IPS DF 19.7 (cell line): Measurements from ENCODE around the gene SLC13A4.
A peak's percentile ranks its signal among the peaks of the same experiment; 100 is the strongest.
"Not testable (repeated sequence)": the region's sequence is repeated elsewhere in the genome, so short reads cannot be mapped to it uniquely, and the experiment has no call there.

ENCODE experiments used
- DNase-seq: peaks from one replicate; pipeline ENCODE4 v3.0.0-alpha.2; 2013; ENCODE audit warnings: low read depth, low spot score

Gene SLC13A4, protein sequence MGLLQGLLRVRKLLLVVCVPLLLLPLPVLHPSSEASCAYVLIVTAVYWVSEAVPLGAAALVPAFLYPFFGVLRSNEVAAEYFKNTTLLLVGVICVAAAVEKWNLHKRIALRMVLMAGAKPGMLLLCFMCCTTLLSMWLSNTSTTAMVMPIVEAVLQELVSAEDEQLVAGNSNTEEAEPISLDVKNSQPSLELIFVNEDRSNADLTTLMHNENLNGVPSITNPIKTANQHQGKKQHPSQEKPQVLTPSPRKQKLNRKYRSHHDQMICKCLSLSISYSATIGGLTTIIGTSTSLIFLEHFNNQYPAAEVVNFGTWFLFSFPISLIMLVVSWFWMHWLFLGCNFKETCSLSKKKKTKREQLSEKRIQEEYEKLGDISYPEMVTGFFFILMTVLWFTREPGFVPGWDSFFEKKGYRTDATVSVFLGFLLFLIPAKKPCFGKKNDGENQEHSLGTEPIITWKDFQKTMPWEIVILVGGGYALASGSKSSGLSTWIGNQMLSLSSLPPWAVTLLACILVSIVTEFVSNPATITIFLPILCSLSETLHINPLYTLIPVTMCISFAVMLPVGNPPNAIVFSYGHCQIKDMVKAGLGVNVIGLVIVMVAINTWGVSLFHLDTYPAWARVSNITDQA

GRCh38 chr7:135728136-135728669, at the start of gene SLC13A4:
SLC13A4 (minus strand) TSS chr7:135728186; CDS start chr7:135727496, 690 bp downstream.
- DNase-seq = peak; percentile 59

DNA sequence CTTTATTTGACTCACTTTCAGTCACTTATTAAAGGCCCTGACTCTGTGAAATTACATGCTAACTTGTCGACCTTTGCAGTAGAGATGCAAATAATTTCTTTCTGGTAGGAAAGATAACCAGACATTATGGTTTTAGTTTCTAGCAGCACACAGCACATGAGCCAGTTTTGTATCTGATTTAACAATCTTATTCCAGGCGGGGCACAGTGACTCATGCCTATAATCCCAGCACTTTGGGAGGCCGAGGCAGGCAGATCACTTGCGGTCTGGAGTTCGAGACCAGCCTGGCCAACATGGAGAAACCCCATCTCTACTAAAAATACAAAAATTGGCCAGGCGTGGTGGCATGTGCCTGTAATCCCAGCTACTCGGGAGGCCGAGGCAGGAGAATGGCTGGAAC, 47.9 kb upstream of the SLC13A4 start:
- DNase-seq = not testable (repeated sequence)

GRCh38 chr7:135775230-135775629, 47.2 kb upstream of the SLC13A4 start:
- DNase-seq = no peak

- DNase-seq = no peak
Measured at GRCh38 chr7:135774284-135774683, 46.3 kb upstream of the SLC13A4 start.

DNA sequence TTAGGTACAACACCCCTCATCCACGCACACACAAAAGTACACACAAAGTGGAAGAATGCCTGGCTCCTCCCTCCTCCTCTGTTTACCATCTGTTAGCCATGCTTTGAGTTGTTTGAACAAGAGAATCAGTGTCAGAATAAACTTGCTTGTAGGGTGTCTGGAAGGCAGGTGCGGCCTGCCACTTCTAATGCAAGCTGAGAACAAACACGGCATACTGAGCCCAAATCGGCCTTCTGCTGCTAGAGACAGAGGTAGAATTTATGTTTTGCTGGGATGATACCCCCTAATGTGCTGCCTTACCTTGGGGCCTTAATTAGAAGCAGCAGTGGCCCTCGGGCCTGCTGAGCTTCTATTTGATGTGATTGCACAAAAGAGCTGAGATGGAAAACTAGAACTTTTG, 45.5 kb upstream of the SLC13A4 start:
- no peak for DNase-seq

GRCh38 chr7:135772639-135773222, 44.7 kb upstream of the SLC13A4 start:
- no peak for DNase-seq

DNA sequence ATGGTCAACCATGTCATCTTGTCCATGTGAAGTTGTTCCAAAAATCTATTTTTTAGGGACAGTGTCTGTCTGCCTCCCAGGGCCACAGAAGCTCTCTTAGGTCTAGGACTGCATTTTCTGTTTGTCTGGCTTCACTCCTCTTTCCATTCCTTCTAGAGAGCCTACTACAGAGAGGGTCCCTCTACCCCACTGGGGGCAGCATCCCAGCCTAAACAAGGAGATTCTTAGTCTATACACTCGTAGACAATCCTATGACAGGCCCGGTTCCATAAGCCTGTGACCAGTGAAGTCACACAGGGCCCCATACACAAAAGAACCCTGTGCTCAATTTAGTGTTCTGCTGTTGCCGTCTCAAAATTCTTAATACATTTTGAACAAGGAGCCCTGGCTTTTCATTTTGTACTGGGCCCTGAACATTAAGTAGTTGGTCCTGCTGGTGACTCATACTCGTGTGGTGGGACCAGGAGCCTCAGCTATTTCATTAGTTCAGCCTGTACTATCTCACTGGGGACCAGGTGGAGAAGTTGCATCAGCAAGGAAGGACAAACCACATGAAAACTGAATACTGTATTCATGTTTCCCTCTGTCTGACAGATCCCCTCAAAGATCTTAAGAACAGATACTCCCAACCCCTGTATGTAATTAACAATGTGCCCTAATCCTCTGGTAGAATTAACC, 44.1 kb upstream of the SLC13A4 start:
- no peak for DNase-seq

GRCh38 chr7:135771051-135771450, 43.1 kb upstream of the SLC13A4 start:
- no peak for DNase-seq

DNA sequence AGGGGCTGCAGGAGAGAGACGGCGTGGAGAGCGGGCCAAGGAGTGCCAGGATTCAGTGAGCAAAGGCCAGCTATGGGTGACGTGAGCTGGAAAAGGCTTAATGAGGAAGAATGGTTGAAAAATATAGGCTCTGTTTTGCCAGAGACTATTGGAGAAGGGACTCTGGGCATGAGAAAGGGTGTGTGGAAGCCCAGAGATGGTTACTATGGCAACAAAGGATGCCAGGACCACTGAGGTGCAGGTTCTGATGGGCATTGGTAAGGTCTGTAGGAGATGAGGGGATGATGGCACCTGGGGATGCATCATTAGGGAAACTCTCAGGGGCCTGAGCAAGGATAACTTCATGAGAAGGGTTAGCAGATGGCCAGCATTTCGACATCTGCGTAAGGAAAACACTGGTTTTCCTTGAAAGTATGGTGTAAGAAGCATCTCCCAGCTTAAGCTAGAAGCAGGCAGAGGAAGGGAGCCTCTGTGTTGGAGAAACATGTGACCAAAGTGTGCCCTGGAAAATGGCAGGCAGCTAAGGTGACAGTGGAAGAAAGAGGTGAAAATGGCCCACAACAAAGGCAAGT, 42.2 kb upstream of the SLC13A4 start:
- no peak for DNase-seq

DNA sequence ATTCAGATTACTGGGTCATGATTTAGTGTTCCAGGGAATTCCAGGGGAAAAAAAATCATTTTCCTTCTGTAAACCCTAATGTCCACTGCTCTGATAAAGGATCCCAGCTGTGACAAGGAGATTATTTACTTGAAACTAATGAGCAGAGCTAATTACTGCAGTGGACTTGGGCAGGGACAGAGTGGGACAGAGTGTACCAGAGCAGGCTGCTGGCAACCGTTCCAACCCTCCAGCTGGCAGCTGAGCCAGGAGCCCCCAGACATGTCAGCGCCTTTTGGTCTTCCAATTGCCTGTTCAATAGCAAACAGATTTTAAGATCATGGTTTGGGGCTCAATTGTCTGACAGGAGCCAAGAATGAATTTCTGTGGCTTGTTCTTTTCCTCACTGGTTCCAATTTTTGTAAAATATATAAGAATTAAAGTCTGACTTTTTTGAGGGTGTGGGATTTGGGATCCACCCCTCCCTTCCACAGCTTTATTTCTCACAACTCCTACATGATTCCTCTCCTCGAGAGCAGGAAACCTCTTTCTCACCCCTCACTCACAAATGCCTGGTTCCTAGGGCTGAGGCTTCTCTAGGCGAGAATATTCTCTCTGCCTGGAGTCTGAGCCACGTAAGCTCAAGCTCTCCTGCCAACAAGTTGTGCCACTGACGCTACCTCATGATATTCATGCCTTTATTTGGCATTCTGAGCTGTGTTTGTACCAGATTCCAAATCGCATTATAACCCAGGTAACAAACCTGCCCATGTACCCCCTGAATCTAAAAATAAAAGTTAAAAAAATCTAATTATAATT, 41.2 kb upstream of the SLC13A4 start:
- DNase-seq = no peak

GRCh38 chr7:135768467-135768866, 40.5 kb upstream of the SLC13A4 start:
- DNase-seq = no peak

DNA sequence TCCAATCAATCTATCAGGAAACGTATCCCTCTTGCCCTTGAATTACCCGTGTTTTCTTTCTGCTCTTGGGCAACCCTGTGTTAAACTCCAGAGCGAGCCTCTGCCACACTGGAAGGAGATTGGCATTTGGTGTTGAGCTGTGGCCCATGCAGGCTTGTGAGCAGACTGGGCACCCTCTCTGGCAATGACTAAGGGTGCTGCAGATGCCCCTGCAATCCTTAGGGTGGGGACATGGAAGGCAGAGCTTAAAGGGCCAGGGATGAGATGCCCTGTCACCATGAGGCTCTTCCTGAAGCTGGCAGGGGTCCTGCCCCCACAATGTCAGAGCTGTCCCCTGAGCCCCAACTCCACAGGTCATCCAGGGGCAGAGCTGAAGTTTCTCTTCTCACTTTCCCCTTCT, 40.1 kb upstream of the SLC13A4 start:
- no peak for DNase-seq

GRCh38 chr7:135763261-135763660, 35.3 kb upstream of the SLC13A4 start:
- DNase-seq = no peak

DNA sequence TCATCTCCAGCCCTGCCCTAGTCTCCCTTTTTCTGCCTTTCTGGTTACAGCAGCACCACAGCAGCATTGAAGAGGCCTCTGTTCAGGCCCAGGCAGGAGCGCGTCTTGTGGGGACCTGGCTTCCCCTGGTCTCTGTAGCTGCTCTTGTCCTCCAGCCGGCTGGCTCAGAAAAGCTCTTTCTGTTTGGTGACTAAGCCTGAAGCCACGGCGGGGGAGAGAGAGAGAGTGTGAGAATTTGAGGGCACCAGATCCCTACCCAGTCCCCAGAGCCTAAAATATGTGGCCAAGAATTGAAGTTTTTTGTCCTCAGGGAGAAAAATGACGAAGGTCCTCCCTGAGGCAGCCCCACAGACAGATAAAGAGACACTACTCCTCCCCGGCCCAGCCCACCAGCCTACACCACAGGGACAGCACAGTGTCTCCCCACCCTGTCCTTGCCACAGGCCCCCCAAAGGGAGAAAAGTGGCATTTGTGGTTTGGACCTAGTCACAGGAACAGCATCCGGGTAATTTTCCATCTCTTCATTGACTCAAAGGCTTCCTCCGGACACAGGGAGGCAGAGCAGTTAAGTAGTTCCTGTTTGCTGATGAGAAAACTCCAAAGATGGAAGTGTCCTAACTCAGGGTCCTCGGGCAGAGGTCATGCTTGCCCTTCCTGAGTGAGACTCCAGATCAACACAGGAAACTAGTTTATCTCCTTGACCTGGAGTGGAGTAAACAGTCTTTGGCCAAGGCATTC, 33.9 kb upstream of the SLC13A4 start:
- DNase-seq = no peak

GRCh38 chr7:135759532-135759931, 31.5 kb upstream of the SLC13A4 start:
- DNase-seq = no peak

DNA sequence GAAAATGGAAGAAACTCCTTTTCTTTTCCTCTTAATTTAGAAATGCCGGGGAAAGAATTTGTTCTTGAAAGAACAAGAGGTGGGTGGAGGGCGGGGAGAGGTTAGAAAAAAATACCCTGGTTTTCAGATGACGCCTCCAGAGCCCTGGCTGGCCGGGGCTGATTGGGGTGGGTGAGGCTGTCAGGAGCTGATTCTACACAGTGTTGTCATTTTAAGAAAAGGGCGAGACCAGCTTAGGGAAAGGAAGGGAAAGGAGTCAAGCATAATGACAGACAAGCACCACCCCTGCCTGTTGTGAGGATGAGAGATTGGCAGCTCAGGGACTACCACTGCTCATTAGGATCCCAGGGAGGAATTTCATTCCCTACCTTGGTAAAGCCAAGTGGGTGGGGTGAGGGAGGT, 30.5 kb upstream of the SLC13A4 start:
- DNase-seq = no peak

DNA sequence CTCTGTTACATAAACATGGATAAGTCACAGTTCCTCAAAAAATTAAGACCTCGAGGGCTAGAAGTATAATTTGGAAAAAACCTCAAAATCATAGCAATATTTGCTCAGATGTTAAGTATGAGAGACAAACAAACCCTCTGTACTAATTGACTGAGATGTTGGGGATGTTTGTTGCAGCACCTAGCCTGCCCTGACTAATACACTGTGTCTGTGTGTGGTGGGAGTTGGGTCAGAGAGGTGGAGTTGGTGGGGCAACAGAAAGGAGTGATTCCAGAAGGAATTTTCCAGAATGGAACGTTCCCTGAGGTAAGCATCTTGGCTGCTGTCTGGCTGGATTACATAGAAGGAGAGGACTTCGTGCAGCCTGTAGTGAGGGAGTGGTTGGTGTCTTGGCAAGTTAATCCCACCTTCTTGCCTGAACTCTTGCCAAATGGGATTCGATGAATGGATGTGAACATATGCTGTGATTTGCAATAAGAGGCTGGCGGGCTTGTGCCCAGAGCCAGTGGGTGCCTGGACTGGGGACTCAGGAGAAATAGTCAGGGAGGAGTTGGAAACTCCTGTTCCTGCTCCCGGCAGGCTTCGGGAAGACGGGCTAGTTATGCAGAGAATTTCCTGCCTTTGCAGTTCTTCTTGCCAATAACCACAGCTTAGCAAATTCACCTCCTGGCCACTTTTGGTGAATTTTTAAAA, 29.9 kb upstream of the SLC13A4 start:
- no peak for DNase-seq

DNA sequence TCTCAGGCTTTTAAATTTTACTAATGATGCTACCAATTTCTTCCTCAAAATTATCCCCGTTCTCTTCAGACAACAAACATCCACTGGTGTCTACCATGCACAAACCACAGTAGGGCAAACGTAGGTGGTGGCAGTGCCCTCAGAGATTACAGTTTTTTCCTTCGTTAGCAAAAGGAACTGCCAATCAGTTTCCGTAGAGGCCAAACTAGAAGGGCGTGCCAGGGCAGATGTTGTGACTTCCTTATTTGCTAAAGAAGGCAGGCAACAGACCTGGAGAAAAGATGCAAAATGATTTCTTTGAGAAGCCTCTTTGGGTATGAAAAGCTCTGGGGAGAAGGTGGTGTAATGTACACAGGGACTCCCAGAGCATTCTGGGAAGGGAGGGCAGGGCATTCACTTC, 28.2 kb upstream of the SLC13A4 start:
- DNase-seq = no peak

GRCh38 chr7:135755351-135755753, 27.4 kb upstream of the SLC13A4 start:
- no peak for DNase-seq
